OCI-LY1 (cell line): ENCODE data around the gene SRRM5.

ENCODE experiments used
- H2AFZ ChIP-seq: fragments of 200-600 bp; sonication (generic), shearing (Covaris generic); 2 replicates; pipeline ENCODE4 v1.6.0; 2014; ENCODE audit warnings: antibody characterized with exemption, mild to moderate bottlenecking, low read length
- H3F3A ChIP-seq: fragments of 200-600 bp; sonication (generic), shearing (Covaris generic); 2 replicates; pipeline ENCODE4 v1.6.0; 2014; ENCODE audit warnings: mild to moderate bottlenecking, antibody characterized with exemption, low read length, moderate library complexity; ENCODE audit not compliant: insufficient read depth
- H3K27ac ChIP-seq: fragments of 200-600 bp; sonication (generic); 2 replicates; pipeline ENCODE4 v1.5.1; 2014; ENCODE audit warnings: low read length, mixed run types, mild to moderate bottlenecking, low read depth; ENCODE audit not compliant: poor library complexity, severe bottlenecking
- H3K27me3 ChIP-seq: fragments of 200-600 bp; sonication (generic); 2 replicates; pipeline ENCODE4 v1.6.0; 2014; ENCODE audit warnings: antibody characterized with exemption, mild to moderate bottlenecking, low read length, moderate library complexity; ENCODE audit not compliant: insufficient read depth
- H3K36me3 ChIP-seq: fragments of 200-600 bp; sonication (generic); 2 replicates; pipeline ENCODE4 v1.6.1; 2014; ENCODE audit warnings: mild to moderate bottlenecking, antibody characterized with exemption, low read length, moderate library complexity, mixed read lengths; ENCODE audit not compliant: insufficient read depth
- H3K4me1 ChIP-seq: fragments of 200-600 bp; sonication (generic); 2 replicates; pipeline ENCODE4 v1.5.1; 2014; ENCODE audit warnings: mild to moderate bottlenecking, low read length, moderate library complexity; ENCODE audit not compliant: insufficient read depth, severe bottlenecking
- H3K4me2 ChIP-seq: fragments of 200-600 bp; sonication (generic), shearing (Covaris generic); 2 replicates; pipeline ENCODE4 v1.6.1; 2014; ENCODE audit warnings: low read length
- H3K4me3 ChIP-seq: fragments of 200-600 bp; sonication (generic); 2 replicates; pipeline ENCODE4 v1.5.1; 2014; ENCODE audit warnings: low read length, low read depth, mild to moderate bottlenecking, mixed read lengths; ENCODE audit not compliant: poor library complexity, severe bottlenecking
- H3K79me2 ChIP-seq: fragments of 200-600 bp; shearing (Covaris generic); 2 replicates; pipeline ENCODE4 v1.6.1; 2016; ENCODE audit warnings: mixed run types, low read length, mixed read lengths; ENCODE audit not compliant: insufficient read depth
- H3K9ac ChIP-seq: fragments of 200-600 bp; sonication (generic), shearing (Covaris generic); 2 replicates; pipeline ENCODE4 v1.6.1; 2014; ENCODE audit warnings: mild to moderate bottlenecking, low read length, mixed read lengths
- H3K9me2 ChIP-seq: fragments of 200-600 bp; sonication (generic), shearing (Covaris generic); 2 replicates; pipeline ENCODE4 v1.6.1; 2014; ENCODE audit warnings: low read depth, mild to moderate bottlenecking, low read length, mixed read lengths
- H3K9me3 ChIP-seq: fragments of 200-600 bp; shearing (Covaris generic); 2 replicates; pipeline ENCODE4 v1.6.1; 2014; ENCODE audit warnings: low read length, mixed read lengths
- H4K20me1 ChIP-seq: fragments of 200-600 bp; sonication (generic), shearing (Covaris generic); 2 replicates; pipeline ENCODE4 v1.6.0; 2016; ENCODE audit warnings: mild to moderate bottlenecking, low read length; ENCODE audit not compliant: insufficient read depth
- CTCF ChIP-seq: fragments of 200-600 bp; sonication (generic), shearing (Covaris generic); IDR thresholded peaks from 2 replicates; pipeline ENCODE4 v1.5.1; 2017; ENCODE audit warnings: mild to moderate bottlenecking, antibody characterized with exemption, low read length, moderate library complexity, mixed read lengths
- EZH2 ChIP-seq: fragments of 200-600 bp; sonication (generic), shearing (Covaris generic); IDR thresholded peaks from 2 replicates; pipeline ENCODE4 v1.8.0; 2017; ENCODE audit warnings: borderline replicate concordance, mixed run types, mild to moderate bottlenecking, antibody characterized with exemption, low read length, moderate library complexity, mixed read lengths

Gene SRRM5

GRCh38 chr19:43620061-43621001, 8.4 kb downstream of the SRRM5 start:
- H3K9ac ChIP-seq: peak overlapping the region; percentile 80
- peak overlapping the region; percentile 66 for H3K4me3 ChIP-seq
- H3K79me2 ChIP-seq: peaks cover 29% of the 10 kb centered on the region
- H3K27me3 ChIP-seq: no peaks in the 10 kb centered on the region
- 0 out of 2 replicates have a peak overlapping the region, but pooled peaks have one; percentile 16 for H2AFZ ChIP-seq
- TF ChIP-seq EZH2 (no peak), CTCF (no peak)
- no peaks in the 10 kb centered on the region for H4K20me1 ChIP-seq
- H3K9me3 ChIP-seq: no peaks in the 10 kb centered on the region
- H3K4me1 ChIP-seq: peaks cover 29% of the 10 kb centered on the region
- peak overlapping the region; percentile 91 for H3K27ac ChIP-seq
- no peaks in the 10 kb centered on the region for H3K9me2 ChIP-seq
- peaks cover 4% of the 10 kb centered on the region; the same call in 1 of the 2 replicates for H3F3A ChIP-seq
- no peaks in the 10 kb centered on the region for H3K36me3 ChIP-seq
- peak overlapping the region; percentile 99 for H3K4me2 ChIP-seq

DNA sequence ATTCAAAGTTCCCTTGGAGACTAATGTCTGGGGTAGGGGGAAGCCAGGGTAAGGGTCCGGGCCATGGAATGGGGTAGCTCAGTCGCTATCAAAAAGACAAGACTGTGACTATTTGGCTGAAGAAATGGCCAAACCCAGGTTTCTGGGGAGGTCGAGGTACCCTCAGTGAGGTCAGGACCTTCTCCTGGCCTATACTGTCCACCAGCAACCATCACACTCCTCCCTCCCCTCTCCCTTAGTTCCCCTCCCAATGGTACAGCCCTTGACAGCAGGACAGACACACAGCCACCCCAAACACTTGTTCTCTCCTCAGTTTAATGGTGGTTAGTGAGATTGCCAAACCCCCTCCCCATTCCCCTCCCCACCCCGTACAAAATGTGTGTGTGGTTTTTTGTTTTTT, 10.2 kb downstream of the SRRM5 start:
- Histone ChIP-seq H3K27ac (no peak overlapping the region), H3F3A (peaks cover 4% of the 10 kb centered on the region; the same call in 1 of the 2 replicates), H3K9ac (no peak overlapping the region), H3K79me2 (peaks cover 16% of the 10 kb centered on the region), H3K27me3 (no peaks in the 10 kb centered on the region), H3K4me2 (no peak overlapping the region), H3K36me3 (no peaks in the 10 kb centered on the region), H3K4me3 (no peak overlapping the region), H3K9me3 (no peaks in the 10 kb centered on the region), H4K20me1 (no peaks in the 10 kb centered on the region), H2AFZ (no peak overlapping the region), H3K4me1 (peaks cover 26% of the 10 kb centered on the region), H3K9me2 (no peaks in the 10 kb centered on the region)
- TF ChIP-seq CTCF (no peak), EZH2 (no peak)

DNA sequence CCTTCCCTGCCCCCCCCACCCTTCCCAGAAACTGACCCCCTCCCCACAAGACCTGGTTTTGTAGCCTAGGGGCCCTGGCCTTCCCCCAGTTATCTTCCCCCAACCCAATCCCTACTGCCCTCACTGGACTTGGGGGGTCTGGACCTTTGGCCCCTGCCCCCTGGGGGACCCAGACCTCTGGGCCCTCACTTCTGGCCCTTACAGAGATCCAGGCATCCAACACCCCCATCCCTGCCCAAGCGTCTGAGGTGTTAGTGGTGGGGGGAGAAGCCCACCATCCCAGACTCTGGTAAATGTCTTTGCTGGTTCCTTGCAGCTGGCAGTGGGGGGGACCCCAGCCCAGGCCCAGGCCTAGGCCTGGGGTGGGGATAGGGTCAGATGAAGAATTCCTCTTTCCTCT, 11.1 kb downstream of the SRRM5 start:
- H3K9me2 ChIP-seq: no peaks in the 10 kb centered on the region
- H3K9me3 ChIP-seq: no peaks in the 10 kb centered on the region
- peaks cover 10% of the 10 kb centered on the region for H3K79me2 ChIP-seq
- no peak overlapping the region for H3K4me3 ChIP-seq
- H2AFZ ChIP-seq: no peak overlapping the region
- no peak overlapping the region for H3K4me2 ChIP-seq
- TF ChIP-seq EZH2 (no peak), CTCF (no peak)
- H3K9ac ChIP-seq: no peak overlapping the region
- H4K20me1 ChIP-seq: no peaks in the 10 kb centered on the region
- peaks cover 4% of the 10 kb centered on the region; the same call in 1 of the 2 replicates for H3F3A ChIP-seq
- H3K27me3 ChIP-seq: no peaks in the 10 kb centered on the region
- H3K4me1 ChIP-seq: peaks cover 19% of the 10 kb centered on the region
- no peak overlapping the region for H3K27ac ChIP-seq
- no peaks in the 10 kb centered on the region for H3K36me3 ChIP-seq
